A549 (cell line): Measurements from ENCODE around the gene MCCC1. TPM values are rescaled to one million over a fixed set of nuclear protein-coding genes. Genes with fewer than 3 reads are reported as not detected.

Source experiments
- ATAC-seq, 2 experiments: fragments of 200-7000 bp in 1 of 2; fragments of >200 bp in 1 of 2; cut with Nextera tagmentation in 1 of 2; cut with Tn5 transposase in 1 of 2; 3 replicates each; pipeline versions ENCODE4 v1.8.0 to v1.9.1; 2018 to 2020; ENCODE audit warnings: mild to moderate bottlenecking in 1 of 2, moderate library complexity in 1 of 2
- CTCF ChIA-PET: fragments of 300-600 bp; sonication (Branson Sonifier 250); formaldehyde crosslinking; extraction: SDS; loops from one replicate; lab custom pipeline; 2021; ENCODE audit warnings: antibody characterized with exemption, inconsistent platforms; lab: Yijun Ruan, JAX
- POLR2A ChIA-PET: fragments of 350-600 bp; formaldehyde crosslinking; extraction: SDS; loops from one replicate; lab custom pipeline; 2021; ENCODE audit warnings: antibody characterized with exemption, inconsistent platforms; lab: Yijun Ruan, JAX
- DNase-seq, 2 experiments: peaks; one replicate each; pipeline versions ENCODE4 v3.0.0 to v3.0.0-alpha.2; 2011 to 2016; ENCODE audit warnings: low read depth in 1 of 2, low spot score in 1 of 2
- FAIRE-seq: peaks from 2 replicates; lab custom pipeline; 2011; peaks lifted over from hg19 to GRCh38; lab: Jason Lieb, UNC
- H3K27ac ChIP-seq, 2 experiments: fragments of >200 bp; sonication (Bioruptor Twin); formaldehyde crosslinking; 3 replicates each; pipeline ENCODE4 v1.5.1; 2016 to 2017
- H3K4me1 ChIP-seq: fragments of >200 bp; sonication (Bioruptor Twin); formaldehyde crosslinking; 3 replicates; pipeline ENCODE4 v1.6.1; 2016
- H3K4me2 ChIP-seq: fragments of >200 bp; sonication (Bioruptor Twin); formaldehyde crosslinking; 3 replicates; pipeline ENCODE4 v1.6.1; 2016
- H3K4me3 ChIP-seq: fragments of >200 bp; sonication (Bioruptor Twin); formaldehyde crosslinking; 3 replicates; pipeline ENCODE4 v1.5.1; 2016
- H3K9me3 ChIP-seq: fragments of >200 bp; sonication (Bioruptor Twin); formaldehyde crosslinking; 3 replicates; pipeline ENCODE4 v1.6.1; 2016
- BCL3 ChIP-seq: fragments of >200 bp; sonication (Bioruptor Twin); formaldehyde crosslinking; IDR thresholded peaks from 3 replicates; pipeline ENCODE4 v1.6.1; 2016
- CBX2 ChIP-seq: fragments of 200-600 bp; sonication (generic); IDR thresholded peaks from 2 replicates; pipeline ENCODE4 v1.6.1; 2016; ENCODE audit warnings: low read depth, mild to moderate bottlenecking, borderline replicate concordance
- CHD2 ChIP-seq: fragments of 150-350 bp; IDR thresholded peaks from 2 replicates; pipeline ENCODE4 v1.6.1; 2014; ENCODE audit warnings: low read length; ENCODE audit not compliant: partially characterized antibody
- EP300 ChIP-seq, 2 experiments: fragments of >200 bp; sonication (Bioruptor Twin); formaldehyde crosslinking; IDR thresholded peaks; 2 replicates in 1 of 2; 3 replicates in 1 of 2; pipeline ENCODE4 v1.6.1; 2016 to 2017
- HDAC2 ChIP-seq: fragments of 200-600 bp; sonication (generic); IDR thresholded peaks from 2 replicates; pipeline ENCODE4 v1.6.1; 2016
- HMGXB4 ChIP-seq: fragments of 250-450 bp; sonication (Bioruptor Pico); IDR thresholded peaks from 2 replicates; pipeline ENCODE4 v1.5.0; 2021; ENCODE audit warnings: mild to moderate bottlenecking, moderate library complexity, borderline replicate concordance
- HOXB5 ChIP-seq: fragments of 250-450 bp; sonication (Bioruptor Pico); IDR thresholded peaks from 2 replicates; pipeline ENCODE4 v1.5.0; 2020; ENCODE audit warnings: mild to moderate bottlenecking, moderate library complexity
- KDM5A ChIP-seq: fragments of 200-600 bp; sonication (generic); IDR thresholded peaks from 2 replicates; pipeline ENCODE4 v1.6.1; 2016; ENCODE audit warnings: antibody characterized with exemption, mild to moderate bottlenecking
- NFE2L2 ChIP-seq: fragments of 150-350 bp; conservative IDR thresholded peaks from 2 replicates; pipeline ENCODE4 v1.6.1; 2014; ENCODE audit warnings: low read length
- NPAS2 ChIP-seq: fragments of 250-450 bp; sonication (Bioruptor Pico); IDR thresholded peaks from 2 replicates; pipeline ENCODE4 v1.8.0; 2022; ENCODE audit warnings: mild to moderate bottlenecking, moderate library complexity, borderline replicate concordance
- POLR2A ChIP-seq: IDR thresholded peaks from 2 replicates; pipeline ENCODE4 v1.6.1; 2012; ENCODE audit warnings: mild to moderate bottlenecking, low read length
- RCOR1 ChIP-seq: fragments of 150-350 bp; IDR thresholded peaks from 2 replicates; pipeline ENCODE4 v1.6.1; 2014; ENCODE audit warnings: antibody characterized with exemption, low read length, low read depth
- TFCP2L1 ChIP-seq: fragments of 250-450 bp; sonication (Bioruptor Pico); IDR thresholded peaks from 2 replicates; pipeline ENCODE4 v1.5.0; 2021; ENCODE audit warnings: mild to moderate bottlenecking
- ZC3H11A ChIP-seq: fragments of 450-650 bp; IDR thresholded peaks from 2 replicates; pipeline ENCODE4 v1.6.1; 2014; ENCODE audit warnings: antibody characterized with exemption, mild to moderate bottlenecking
- ZFP36 ChIP-seq: fragments of 450-650 bp; IDR thresholded peaks from 2 replicates; pipeline ENCODE4 v1.6.1; 2014; ENCODE audit warnings: borderline replicate concordance; ENCODE audit not compliant: partially characterized antibody
- ZNF302 ChIP-seq: fragments of 250-450 bp; sonication (Bioruptor Pico); IDR thresholded peaks from 2 replicates; pipeline ENCODE4 v1.9.0; 2021; ENCODE audit warnings: inconsistent platforms, mild to moderate bottlenecking, moderate library complexity
- WGBS: methylation state at CpG from one replicate; pipeline ENCODE4 v1.1.6; 2017; ENCODE audit errors: missing lambda C conversion rate; 5-methylcytosine and 5-hydroxymethylcytosine counted together
- polyA plus RNA-seq, 4 experiments: library from polyadenylated mRNA; depleted of rRNA in 3 of 4; stranded (reverse); fragments of >200 nt; fragmentation: RNase III in 1 of 4; extraction: RNeasy Plus Mini Kit Qiagen cat#74134 plus additional on column Dnase treatment in 1 of 4; gene quantifications; 2 replicates in 3 of 4; 3 replicates in 1 of 4; pipeline ENCODE4 v1.2.3, GENCODE V29; 2011 to 2017
- TF ChIP-seq, protein P1 (sequence below): fragments of 150-350 bp; IDR thresholded peaks from 2 replicates; pipeline ENCODE4 v1.6.1; 2014; ENCODE audit warnings: low read depth, mild to moderate bottlenecking, low read length
- TF ChIP-seq, protein P2 (sequence below): fragments of 450-650 bp; IDR thresholded peaks from 2 replicates; pipeline ENCODE4 v1.6.1; 2014; ENCODE audit warnings: antibody characterized with exemption

MCCC1 gene
- polyA plus RNA-seq, 2 of the 4 experiments (the other 2 are of a cell fraction), result 11.8 to 12.4 TPM

DNA sequence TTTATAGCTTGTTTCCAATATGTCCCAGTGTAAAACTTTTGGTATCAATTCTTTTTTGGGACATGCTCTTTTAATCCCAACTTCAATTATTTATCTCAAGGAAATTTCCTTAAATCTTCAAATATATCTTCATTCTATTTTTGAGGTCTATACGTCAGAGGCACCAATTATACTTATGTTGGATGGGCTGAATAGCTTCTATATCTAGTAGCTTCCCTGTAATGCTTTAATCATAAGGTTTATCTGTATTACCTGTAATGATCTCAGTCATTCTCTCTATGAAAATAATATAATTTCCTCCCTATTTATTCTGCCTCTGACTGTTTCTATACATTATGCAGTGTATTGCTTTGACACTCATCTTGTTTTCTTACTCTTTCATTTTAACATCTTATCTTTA is 29.9 kb upstream of the MCCC1 start:
- DNase-seq (peak in 1 of 2 experiments; percentile 18), ATAC-seq (no peak), FAIRE-seq (no peak)
- 80% methylated on average over 1 of the region's 1 CpG for WGBS
- Histone ChIP-seq H3K4me3 (no peak overlapping the region), H3K27ac (no peak overlapping the region), H3K9me3 (peaks cover 6% of the 10 kb centered on the region; the same call in 2 of the 3 replicates), H3K4me2 (no peak overlapping the region), H3K4me1 (no peaks in the 10 kb centered on the region)
- POLR2A ChIA-PET, result no interaction called here
- CTCF ChIA-PET, result interaction anchor here (1.2 to 1.7 kb wide), 2 partner anchors 25 to 253 kb away, joined by 3 to 5 read pairs; no protein-coding TSS in a partner anchor
- TF ChIP-seq HDAC2, result no peak
- TF ChIP-seq HMGXB4 (CRISPR knock-in tag), result no peak
- TF ChIP-seq BCL3, result no peak
- TF ChIP-seq TFCP2L1 (CRISPR knock-in tag), result no peak
- TF ChIP-seq KDM5A, result no peak
- TF ChIP-seq NPAS2, result no peak
- no peak for TF ChIP-seq NFE2L2

GRCh38 chr3:183128709-183129108 is 29.4 kb upstream of the MCCC1 start:
- no peak for TF ChIP-seq HOXB5 (CRISPR knock-in tag)
- TF ChIP-seq, protein P1, sequence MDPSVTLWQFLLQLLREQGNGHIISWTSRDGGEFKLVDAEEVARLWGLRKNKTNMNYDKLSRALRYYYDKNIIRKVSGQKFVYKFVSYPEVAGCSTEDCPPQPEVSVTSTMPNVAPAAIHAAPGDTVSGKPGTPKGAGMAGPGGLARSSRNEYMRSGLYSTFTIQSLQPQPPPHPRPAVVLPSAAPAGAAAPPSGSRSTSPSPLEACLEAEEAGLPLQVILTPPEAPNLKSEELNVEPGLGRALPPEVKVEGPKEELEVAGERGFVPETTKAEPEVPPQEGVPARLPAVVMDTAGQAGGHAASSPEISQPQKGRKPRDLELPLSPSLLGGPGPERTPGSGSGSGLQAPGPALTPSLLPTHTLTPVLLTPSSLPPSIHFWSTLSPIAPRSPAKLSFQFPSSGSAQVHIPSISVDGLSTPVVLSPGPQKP, result no peak
- no peak for TF ChIP-seq BCL3
- TF ChIP-seq ZC3H11A, result no peak
- no peak for TF ChIP-seq CBX2
- TF ChIP-seq ZNF302 (CRISPR knock-in tag), result no peak
- TF ChIP-seq RCOR1, result no peak
- TF ChIP-seq, protein P2, sequence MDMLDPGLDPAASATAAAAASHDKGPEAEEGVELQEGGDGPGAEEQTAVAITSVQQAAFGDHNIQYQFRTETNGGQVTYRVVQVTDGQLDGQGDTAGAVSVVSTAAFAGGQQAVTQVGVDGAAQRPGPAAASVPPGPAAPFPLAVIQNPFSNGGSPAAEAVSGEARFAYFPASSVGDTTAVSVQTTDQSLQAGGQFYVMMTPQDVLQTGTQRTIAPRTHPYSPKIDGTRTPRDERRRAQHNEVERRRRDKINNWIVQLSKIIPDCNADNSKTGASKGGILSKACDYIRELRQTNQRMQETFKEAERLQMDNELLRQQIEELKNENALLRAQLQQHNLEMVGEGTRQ, result no peak
- TF ChIP-seq POLR2A, result no peak
- no peak for TF ChIP-seq CHD2
- no peak for TF ChIP-seq ZFP36
- TF ChIP-seq EP300 (IDR thresholded peaks at IDR 0.05), result no peak
- FAIRE-seq, result no peak
- Histone ChIP-seq H3K9me3 (peaks cover 6% of the 10 kb centered on the region; the same call in 2 of the 3 replicates), H3K4me3 (no peak overlapping the region), H3K4me2 (no peak overlapping the region), H3K4me1 (no peaks in the 10 kb centered on the region), H3K27ac (no peak overlapping the region)
- 70% methylated on average over 3 of the region's 3 CpGs for WGBS
- DNase-seq, result no peak
- CTCF ChIA-PET, result interaction anchor here (1.2 to 1.7 kb wide), 2 partner anchors 25 to 254 kb away, joined by 3 to 5 read pairs; no protein-coding TSS in a partner anchor
- ATAC-seq, result no peak
- POLR2A ChIA-PET, result no interaction called here
